OCI-LY3 (cell line): ENCODE data around the gene LAMA3.

Experiments used
- H2AFZ ChIP-seq: fragments of 200-600, 300-600 bp; shearing (Covaris generic); 2 replicates; pipeline ENCODE4 v1.6.0; 2014; ENCODE audit warnings: antibody characterized with exemption, low read depth, low read length
- H3K27ac ChIP-seq: fragments of 200-600, 300-600 bp; sonication (generic); 2 replicates; pipeline ENCODE4 v1.5.1; 2014; ENCODE audit warnings: mild to moderate bottlenecking, low read length, moderate library complexity, mixed read lengths
- H3K27me3 ChIP-seq: fragments of 200-600, 300-600 bp; sonication (generic); 2 replicates; pipeline ENCODE4 v1.6.1; 2014; ENCODE audit warnings: low read depth, low read length, mixed read lengths
- H3K36me3 ChIP-seq: fragments of 200-600, 300-600 bp; sonication (generic); replicated peaks from 2 replicates; pipeline ENCODE3; 2014; ENCODE audit warnings: low read depth, low read length, mixed read lengths
- H3K4me1 ChIP-seq: fragments of 300-600, 200-600 bp; sonication (generic); 2 replicates; pipeline ENCODE4 v1.6.1; 2014; ENCODE audit warnings: low read length, mixed read lengths
- H3K4me2 ChIP-seq: fragments of 200-600, 300-600 bp; sonication (generic); 2 replicates; pipeline ENCODE4 v1.6.1; 2014; ENCODE audit warnings: low read length, mixed read lengths
- H3K4me3 ChIP-seq: fragments of 300-600, 200-600 bp; sonication (generic); 2 replicates; pipeline ENCODE4 v1.5.1; 2014; ENCODE audit warnings: antibody characterized with exemption, mild to moderate bottlenecking, low read length, moderate library complexity
- H3K79me2 ChIP-seq: fragments of 300-600, 200-600 bp; shearing (Covaris generic); 2 replicates; pipeline ENCODE4 v1.6.1; 2014; ENCODE audit warnings: mild to moderate bottlenecking, low read length, mixed read lengths
- H3K9ac ChIP-seq: fragments of 300-600, 200-600 bp; shearing (Covaris generic); 2 replicates; pipeline ENCODE4 v1.6.0; 2014; ENCODE audit warnings: mild to moderate bottlenecking, low read length, moderate library complexity
- H3K9me3 ChIP-seq: fragments of 200-600, 300-600 bp; shearing (Covaris generic); 2 replicates; pipeline ENCODE4 v1.6.1; 2014; ENCODE audit warnings: low read length, mixed read lengths; ENCODE audit not compliant: insufficient read depth
- H4K20me1 ChIP-seq: fragments of 200-600, 300-600 bp; sonication (generic); 2 replicates; pipeline ENCODE4 v1.6.1; 2016; ENCODE audit warnings: low read length, mixed read lengths; ENCODE audit not compliant: insufficient read depth
- EZH2phosphoT487 ChIP-seq: fragments of 200-600 bp; shearing (Covaris generic); IDR thresholded peaks from 2 replicates; pipeline ENCODE4 v1.6.1; 2018; ENCODE audit warnings: antibody characterized with exemption, mixed run types, low read depth
- TF ChIP-seq, protein P1 (sequence below): fragments of 200-600, 300-600 bp; sonication (generic); IDR thresholded peaks from 2 replicates; pipeline ENCODE4 v1.5.1; 2014; ENCODE audit warnings: antibody characterized with exemption, low read length, low read depth

The LAMA3 gene

DNA sequence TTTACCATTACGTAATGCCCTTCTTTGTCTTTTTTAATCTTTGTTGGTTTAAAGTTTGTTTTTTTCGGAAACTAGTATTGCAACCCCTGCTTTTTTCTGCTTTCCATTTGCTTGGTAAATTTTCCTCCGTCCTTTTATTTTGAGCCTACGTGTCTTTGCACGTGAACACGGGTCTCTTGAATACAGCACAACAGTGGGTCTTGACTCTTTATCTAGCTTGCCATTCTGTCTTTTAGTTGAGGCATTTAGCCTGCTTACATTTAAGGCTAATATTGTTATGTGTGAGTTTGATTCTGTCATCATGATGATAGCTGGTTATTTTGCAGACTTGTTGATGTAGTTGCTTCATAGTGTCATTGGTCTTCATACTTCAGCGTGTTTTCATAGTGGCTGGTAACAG is 287.9 kb downstream of the LAMA3 start:
- H3K27me3 ChIP-seq = no peaks in the 10 kb centered on the region
- H3K4me1 ChIP-seq = peaks cover 16% of the 10 kb centered on the region
- no peak overlapping the region for H2AFZ ChIP-seq

DNA sequence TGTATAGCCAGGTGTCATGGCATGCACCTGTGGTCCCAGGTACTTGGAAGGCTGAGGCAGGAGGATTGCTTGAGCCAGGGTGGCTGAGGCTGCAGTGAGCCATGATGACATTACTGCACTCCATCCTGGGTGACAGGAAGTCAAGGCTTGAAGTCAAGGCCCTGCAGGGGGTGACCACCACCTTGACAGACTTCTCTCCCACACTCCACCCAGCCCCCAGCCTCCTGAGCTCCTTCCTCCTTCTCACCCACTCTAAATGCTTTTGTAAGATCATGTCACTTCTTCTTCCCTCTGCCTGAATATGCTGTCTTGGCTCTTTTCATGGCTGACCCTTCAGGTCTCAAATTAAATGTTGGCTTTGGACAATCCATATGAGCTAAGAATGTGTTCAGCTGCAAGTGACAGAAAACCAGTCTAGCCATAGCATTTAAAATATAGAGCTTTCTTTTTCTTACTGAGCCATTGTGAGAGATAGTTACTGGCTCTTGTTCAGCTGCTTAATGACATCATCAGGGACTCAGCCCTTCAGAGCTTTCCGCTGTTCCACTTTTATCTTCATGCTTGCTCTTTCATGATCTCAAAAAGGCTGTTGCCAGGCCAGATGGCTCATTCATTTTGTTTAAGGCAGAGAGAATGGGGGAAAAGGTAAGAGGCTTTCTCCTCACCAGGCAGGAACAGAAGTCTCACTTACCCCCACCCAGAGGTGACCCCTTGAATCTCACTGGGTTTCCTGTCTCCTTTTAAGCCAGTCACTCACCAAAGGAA is 288.6 kb downstream of the LAMA3 start:
- Histone ChIP-seq H4K20me1 (no peaks in the 10 kb centered on the region), H3K27me3 (no peaks in the 10 kb centered on the region), H2AFZ (no peak overlapping the region), H3K27ac (no peak overlapping the region), H3K9me3 (no peaks in the 10 kb centered on the region), H3K4me2 (no peak overlapping the region), H3K4me1 (peaks cover 10% of the 10 kb centered on the region), H3K4me3 (no peak overlapping the region), H3K36me3 (no peaks in the 10 kb centered on the region), H3K9ac (no peak overlapping the region), H3K79me2 (no peaks in the 10 kb centered on the region)
- TF ChIP-seq, protein P1, sequence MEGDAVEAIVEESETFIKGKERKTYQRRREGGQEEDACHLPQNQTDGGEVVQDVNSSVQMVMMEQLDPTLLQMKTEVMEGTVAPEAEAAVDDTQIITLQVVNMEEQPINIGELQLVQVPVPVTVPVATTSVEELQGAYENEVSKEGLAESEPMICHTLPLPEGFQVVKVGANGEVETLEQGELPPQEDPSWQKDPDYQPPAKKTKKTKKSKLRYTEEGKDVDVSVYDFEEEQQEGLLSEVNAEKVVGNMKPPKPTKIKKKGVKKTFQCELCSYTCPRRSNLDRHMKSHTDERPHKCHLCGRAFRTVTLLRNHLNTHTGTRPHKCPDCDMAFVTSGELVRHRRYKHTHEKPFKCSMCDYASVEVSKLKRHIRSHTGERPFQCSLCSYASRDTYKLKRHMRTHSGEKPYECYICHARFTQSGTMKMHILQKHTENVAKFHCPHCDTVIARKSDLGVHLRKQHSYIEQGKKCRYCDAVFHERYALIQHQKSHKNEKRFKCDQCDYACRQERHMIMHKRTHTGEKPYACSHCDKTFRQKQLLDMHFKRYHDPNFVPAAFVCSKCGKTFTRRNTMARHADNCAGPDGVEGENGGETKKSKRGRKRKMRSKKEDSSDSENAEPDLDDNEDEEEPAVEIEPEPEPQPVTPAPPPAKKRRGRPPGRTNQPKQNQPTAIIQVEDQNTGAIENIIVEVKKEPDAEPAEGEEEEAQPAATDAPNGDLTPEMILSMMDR = no peak
- TF ChIP-seq EZH2phosphoT487 = no peak

More for the DNA sequence above, 287.9 kb downstream of the LAMA3 start:
- TF ChIP-seq, protein P1 = no peak
- TF ChIP-seq EZH2phosphoT487 = no peak
- no peak overlapping the region for H3K9ac ChIP-seq
- H3K79me2 ChIP-seq = no peaks in the 10 kb centered on the region
- H3K36me3 ChIP-seq = no peaks in the 10 kb centered on the region
- H3K27ac ChIP-seq = no peak overlapping the region
- H4K20me1 ChIP-seq = no peaks in the 10 kb centered on the region
- H3K4me3 ChIP-seq = no peak overlapping the region
- H3K9me3 ChIP-seq = no peaks in the 10 kb centered on the region
- H3K4me2 ChIP-seq = no peak overlapping the region

DNA sequence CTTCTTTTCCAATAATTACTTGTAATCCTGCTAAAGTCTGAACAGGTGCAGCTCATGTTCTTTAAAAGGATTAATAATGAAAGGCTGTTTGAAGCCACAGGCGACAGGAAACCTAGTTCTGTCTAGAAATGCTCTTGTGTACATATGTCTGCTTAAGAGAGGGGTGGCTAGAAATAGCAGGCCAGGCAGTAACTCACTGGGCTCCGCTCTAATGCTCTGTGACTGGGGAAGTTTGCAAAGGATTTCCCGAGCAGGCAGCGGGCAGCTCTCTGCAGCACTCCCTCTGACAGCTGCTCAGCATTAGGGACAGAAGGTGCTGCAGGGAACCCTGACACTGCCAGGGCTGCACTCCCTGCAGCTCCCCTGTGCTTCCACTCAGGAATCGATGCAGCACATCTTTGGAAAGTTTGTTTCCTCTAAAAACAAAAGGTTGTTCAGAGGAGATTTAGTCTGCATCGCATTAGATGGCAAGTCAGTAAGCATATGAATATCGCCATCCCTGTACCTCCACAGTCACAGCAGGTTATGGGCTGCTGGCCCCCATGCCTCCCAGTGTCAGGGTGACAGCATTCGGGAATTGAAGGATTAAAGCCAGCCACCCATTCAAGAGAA is 292.2 kb downstream of the LAMA3 start:
- peaks cover 4% of the 10 kb centered on the region; the same call in 1 of the 2 replicates for H3K9me3 ChIP-seq
- H2AFZ ChIP-seq = no peak overlapping the region
- H3K27me3 ChIP-seq = no peaks in the 10 kb centered on the region
- no peaks in the 10 kb centered on the region for H3K79me2 ChIP-seq
- peak overlapping the region; percentile 19; the same call in 1 of the 2 replicates for H3K4me3 ChIP-seq
- H3K27ac ChIP-seq = no peak overlapping the region
- no peak overlapping the region for H3K9ac ChIP-seq
- no peaks in the 10 kb centered on the region for H4K20me1 ChIP-seq
- H3K36me3 ChIP-seq = no peaks in the 10 kb centered on the region
- TF ChIP-seq, protein P1 = no peak
- no peak for TF ChIP-seq EZH2phosphoT487
- peaks cover 13% of the 10 kb centered on the region for H3K4me1 ChIP-seq
- peak overlapping the region; percentile 38 for H3K4me2 ChIP-seq

DNA sequence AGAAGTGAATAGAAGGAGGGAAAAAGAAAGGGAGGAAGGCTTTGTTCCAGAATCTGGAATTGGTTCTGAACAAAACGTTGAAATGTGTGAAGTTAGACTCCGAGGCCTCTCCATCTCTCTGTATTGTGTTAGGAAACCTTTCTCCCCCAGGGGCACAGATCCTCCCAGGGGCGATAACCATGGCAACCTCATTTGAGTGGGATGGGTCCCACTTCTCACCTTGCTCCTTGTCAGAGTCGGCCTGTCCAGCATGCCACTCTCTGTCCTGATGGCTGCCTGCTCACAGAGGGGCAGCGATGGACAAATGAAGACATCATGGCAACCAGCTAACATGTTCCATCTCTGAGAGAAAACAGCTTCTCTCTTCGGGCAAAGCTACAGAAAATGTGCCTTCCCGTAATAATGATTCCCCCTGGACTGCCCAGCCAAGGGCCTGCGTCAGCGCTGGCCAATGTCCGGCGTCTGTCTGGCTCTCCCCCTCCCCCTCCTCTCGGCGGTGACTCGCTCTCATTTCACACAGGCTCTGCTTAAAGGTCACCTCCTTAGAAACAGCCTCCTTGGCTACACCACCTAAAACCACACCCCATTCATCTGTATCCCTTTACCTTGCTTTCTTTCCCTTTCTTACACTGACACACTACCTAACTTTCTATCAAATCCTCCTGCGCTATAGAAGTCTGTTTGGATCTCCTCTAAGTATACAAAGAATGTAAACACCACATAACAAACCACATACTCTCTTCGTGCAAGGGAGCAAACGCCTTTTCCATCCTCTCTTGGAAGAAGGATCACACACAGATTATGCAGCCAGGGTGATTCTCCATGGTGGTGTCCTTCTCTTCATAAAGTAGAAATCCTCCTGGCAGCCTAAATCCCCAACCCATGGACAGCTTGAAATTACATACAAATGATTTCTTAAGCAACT is 293.2 kb downstream of the LAMA3 start:
- Histone ChIP-seq H4K20me1 (no peaks in the 10 kb centered on the region), H3K9ac (no peak overlapping the region), H3K79me2 (no peaks in the 10 kb centered on the region), H2AFZ (no peak overlapping the region), H3K36me3 (no peaks in the 10 kb centered on the region), H3K4me2 (no peak overlapping the region), H3K27me3 (no peaks in the 10 kb centered on the region), H3K4me1 (peaks cover 23% of the 10 kb centered on the region), H3K9me3 (peaks cover 4% of the 10 kb centered on the region; the same call in 1 of the 2 replicates), H3K27ac (no peak overlapping the region), H3K4me3 (no peak overlapping the region)
- TF ChIP-seq EZH2phosphoT487 = no peak
- TF ChIP-seq, protein P1 = no peak
